Dendritic cell treated with granulocyte-macrophage colony-stimulating factor and Interleukin-4, amounts not matched to agents 40 ng/mL and 50 ng/mL, for 4 days (primary cell): Measurements from ENCODE around the gene MARCHF9.
A peak's percentile ranks its signal among the peaks of the same experiment; 100 is the strongest.
"Not testable (repeated sequence)": the region's sequence is repeated elsewhere in the genome, so short reads cannot be mapped to it uniquely, and the experiment has no call there.

Experiments used
- H3K27ac Mint-ChIP-seq: one replicate; pipeline ENCODE4 v1.8.0; 2022; ENCODE audit warnings: mild to moderate bottlenecking, mixed read lengths
- H3K27me3 Mint-ChIP-seq: one replicate; pipeline ENCODE4 v1.8.0; 2022; ENCODE audit warnings: mild to moderate bottlenecking, mixed read lengths
- H3K36me3 Mint-ChIP-seq: one replicate; pipeline ENCODE4 v1.8.0; 2022; ENCODE audit warnings: low read depth, mixed read lengths
- H3K4me1 Mint-ChIP-seq: one replicate; pipeline ENCODE4 v1.8.0; 2022; ENCODE audit warnings: low read depth, mixed read lengths
- H3K4me3 Mint-ChIP-seq: one replicate; pipeline ENCODE4 v1.8.0; 2022; ENCODE audit warnings: mild to moderate bottlenecking, moderate library complexity, mixed read lengths
- H3K9me3 Mint-ChIP-seq: one replicate; pipeline ENCODE4 v1.8.0; 2022; ENCODE audit warnings: mixed read lengths
- intact Hi-C: fragments of 100-400 bp; cut with micrococcal nuclease; formaldehyde crosslinking; loops from one replicate; pipeline ENCODE4 v1.15.0; 2022

Gene MARCHF9

GRCh38 chr12:57720606-57721595 is 34.0 kb upstream of the MARCHF9 start:
- Mint-ChIP-seq H3K27me3 (no peaks in the 10 kb centered on the region), H3K4me3 (no peak overlapping the region), H3K36me3 (peaks cover 66% of the 10 kb centered on the region), H3K27ac (no peak overlapping the region), H3K9me3 (peaks cover 1% of the 10 kb centered on the region), H3K4me1 (no peaks in the 10 kb centered on the region)
- intact Hi-C loops, result no loop called here

- not testable (repeated sequence) for H3K4me3 Mint-ChIP-seq
Observed at GRCh38 chr12:57721846-57722608, 32.9 kb upstream of the MARCHF9 start.

GRCh38 chr12:57722716-57723629 is 31.9 kb upstream of the MARCHF9 start:
- intact Hi-C loops, result no loop called here
- no peak overlapping the region for H3K4me3 Mint-ChIP-seq
- H3K4me1 Mint-ChIP-seq, result no peaks in the 10 kb centered on the region
- H3K27me3 Mint-ChIP-seq, result no peaks in the 10 kb centered on the region
- H3K27ac Mint-ChIP-seq, result peak overlapping the region; percentile 46
- peaks cover 66% of the 10 kb centered on the region for H3K36me3 Mint-ChIP-seq
- H3K9me3 Mint-ChIP-seq, result peaks cover 8% of the 10 kb centered on the region

More at GRCh38 chr12:57721846-57722608, 32.9 kb upstream of the MARCHF9 start:
- H3K27me3 Mint-ChIP-seq, intact Hi-C loops, H3K27ac Mint-ChIP-seq, H3K9me3 Mint-ChIP-seq, H3K4me1 Mint-ChIP-seq: not testable (repeated sequence)
- peaks cover 66% of the 10 kb centered on the region for H3K36me3 Mint-ChIP-seq

DNA sequence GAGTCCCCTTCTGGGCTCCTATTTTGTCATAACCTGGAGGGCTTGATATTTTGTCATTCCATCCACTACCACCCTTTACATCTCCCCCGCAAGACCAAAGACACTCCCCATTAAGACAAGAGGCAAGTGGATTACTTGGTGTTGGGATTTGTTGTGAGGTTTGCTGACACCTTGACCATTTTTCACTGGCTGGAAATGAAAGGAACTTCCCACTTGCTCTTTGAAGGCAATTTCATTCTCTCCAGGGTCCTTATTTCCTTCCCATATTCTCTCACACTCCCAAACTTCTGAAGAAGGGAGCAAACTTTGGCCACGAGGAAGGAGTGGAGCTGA is 31.3 kb upstream of the MARCHF9 start:
- Mint-ChIP-seq H3K9me3 (peaks cover 8% of the 10 kb centered on the region), H3K36me3 (peaks cover 66% of the 10 kb centered on the region), H3K4me1 (no peaks in the 10 kb centered on the region), H3K4me3 (no peak overlapping the region), H3K27ac (no peak overlapping the region), H3K27me3 (no peaks in the 10 kb centered on the region)
- intact Hi-C loops, result no loop called here

DNA sequence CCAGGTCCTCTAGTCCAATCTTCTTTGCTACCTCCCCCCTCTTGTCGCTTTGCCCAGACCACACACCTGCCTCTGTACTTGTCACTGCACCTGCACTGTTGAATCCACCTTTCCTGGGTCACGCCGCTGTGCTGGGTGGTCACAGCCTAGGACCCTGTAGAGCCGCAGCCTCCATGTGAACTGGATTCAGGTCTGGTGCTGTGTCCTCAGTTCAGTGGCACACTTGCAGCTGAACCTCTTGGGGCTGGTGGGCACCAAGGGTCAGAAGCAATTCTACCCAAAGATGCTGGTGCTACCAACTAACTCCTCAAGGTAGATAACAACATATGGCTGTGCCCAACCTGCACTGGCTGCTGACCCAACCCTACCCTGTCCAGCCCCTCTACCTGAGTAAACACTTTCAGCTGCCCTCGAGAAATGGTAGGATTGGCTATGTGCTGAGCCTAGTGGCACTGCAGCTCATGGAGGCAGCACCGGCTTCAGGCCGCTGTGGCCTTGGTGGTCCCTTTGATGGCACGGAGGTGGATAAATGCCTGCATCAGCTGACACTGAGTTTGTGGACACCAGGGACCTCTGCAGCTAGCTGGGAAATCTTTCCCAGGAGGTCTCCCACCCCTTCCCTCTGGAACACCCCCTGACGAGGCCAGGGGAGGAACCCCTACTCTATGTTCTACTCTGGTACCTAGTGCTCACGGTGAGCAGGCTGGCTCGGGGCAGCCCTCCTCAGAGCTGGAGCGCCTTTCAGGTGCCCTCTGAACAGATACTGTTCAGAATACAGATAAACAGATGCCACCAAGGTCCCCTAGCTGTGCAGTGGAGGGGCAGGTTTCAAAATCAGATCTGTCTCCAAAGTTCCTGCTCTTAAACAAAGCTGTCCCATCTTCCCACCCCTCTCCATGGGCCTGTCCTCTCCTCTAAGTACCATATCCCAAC is 30.6 kb upstream of the MARCHF9 start:
- intact Hi-C loops, result no loop called here

GRCh38 chr12:57724936-57725740 is 29.8 kb upstream of the MARCHF9 start:
- H3K4me1 Mint-ChIP-seq, result no peaks in the 10 kb centered on the region
- no peaks in the 10 kb centered on the region for H3K27me3 Mint-ChIP-seq
- H3K4me3 Mint-ChIP-seq, result no peak overlapping the region
- H3K27ac Mint-ChIP-seq, result no peak overlapping the region
- H3K36me3 Mint-ChIP-seq, result peaks cover 61% of the 10 kb centered on the region
- H3K9me3 Mint-ChIP-seq, result peaks cover 8% of the 10 kb centered on the region
- intact Hi-C loops, result no loop called here

More for the DNA sequence above, 30.6 kb upstream of the MARCHF9 start:
- H3K4me1 Mint-ChIP-seq, result no peaks in the 10 kb centered on the region
- no peaks in the 10 kb centered on the region for H3K27me3 Mint-ChIP-seq
- H3K4me3 Mint-ChIP-seq, result no peak overlapping the region
- H3K36me3 Mint-ChIP-seq, result peaks cover 65% of the 10 kb centered on the region
- H3K9me3 Mint-ChIP-seq, result peaks cover 8% of the 10 kb centered on the region
- no peak overlapping the region for H3K27ac Mint-ChIP-seq

DNA sequence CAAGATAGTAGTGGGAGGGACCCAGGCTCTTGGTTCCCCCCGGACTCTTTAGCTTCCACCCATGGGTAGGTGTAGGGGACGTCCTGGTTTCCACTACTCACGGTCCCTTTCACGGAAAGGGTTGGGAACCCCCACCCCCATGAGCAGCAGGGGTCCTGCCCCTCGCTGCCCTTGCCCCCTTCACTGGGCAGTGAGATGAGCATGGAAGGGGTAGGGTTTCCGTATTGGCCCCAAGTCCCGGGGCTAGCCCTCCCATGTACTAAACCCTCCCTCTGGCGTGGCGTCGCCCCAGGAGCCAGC is 29.1 kb upstream of the MARCHF9 start:
- peak overlapping the region; percentile 33 for H3K27ac Mint-ChIP-seq
- no peaks in the 10 kb centered on the region for H3K4me1 Mint-ChIP-seq
- H3K9me3 Mint-ChIP-seq, result peaks cover 8% of the 10 kb centered on the region
- peaks cover 60% of the 10 kb centered on the region for H3K36me3 Mint-ChIP-seq
- H3K4me3 Mint-ChIP-seq, result no peak overlapping the region
- intact Hi-C loops, result no loop called here
- H3K27me3 Mint-ChIP-seq, result no peaks in the 10 kb centered on the region

- Mint-ChIP-seq H3K36me3 (peaks cover 60% of the 10 kb centered on the region), H3K4me1 (no peaks in the 10 kb centered on the region), H3K27ac (peak overlapping the region; percentile 33), H3K4me3 (peak overlapping the region; percentile 60), H3K27me3 (no peaks in the 10 kb centered on the region), H3K9me3 (peaks cover 8% of the 10 kb centered on the region)
- intact Hi-C loops, result no loop called here
Observed at GRCh38 chr12:57726151-57726883, 28.6 kb upstream of the MARCHF9 start.

DNA sequence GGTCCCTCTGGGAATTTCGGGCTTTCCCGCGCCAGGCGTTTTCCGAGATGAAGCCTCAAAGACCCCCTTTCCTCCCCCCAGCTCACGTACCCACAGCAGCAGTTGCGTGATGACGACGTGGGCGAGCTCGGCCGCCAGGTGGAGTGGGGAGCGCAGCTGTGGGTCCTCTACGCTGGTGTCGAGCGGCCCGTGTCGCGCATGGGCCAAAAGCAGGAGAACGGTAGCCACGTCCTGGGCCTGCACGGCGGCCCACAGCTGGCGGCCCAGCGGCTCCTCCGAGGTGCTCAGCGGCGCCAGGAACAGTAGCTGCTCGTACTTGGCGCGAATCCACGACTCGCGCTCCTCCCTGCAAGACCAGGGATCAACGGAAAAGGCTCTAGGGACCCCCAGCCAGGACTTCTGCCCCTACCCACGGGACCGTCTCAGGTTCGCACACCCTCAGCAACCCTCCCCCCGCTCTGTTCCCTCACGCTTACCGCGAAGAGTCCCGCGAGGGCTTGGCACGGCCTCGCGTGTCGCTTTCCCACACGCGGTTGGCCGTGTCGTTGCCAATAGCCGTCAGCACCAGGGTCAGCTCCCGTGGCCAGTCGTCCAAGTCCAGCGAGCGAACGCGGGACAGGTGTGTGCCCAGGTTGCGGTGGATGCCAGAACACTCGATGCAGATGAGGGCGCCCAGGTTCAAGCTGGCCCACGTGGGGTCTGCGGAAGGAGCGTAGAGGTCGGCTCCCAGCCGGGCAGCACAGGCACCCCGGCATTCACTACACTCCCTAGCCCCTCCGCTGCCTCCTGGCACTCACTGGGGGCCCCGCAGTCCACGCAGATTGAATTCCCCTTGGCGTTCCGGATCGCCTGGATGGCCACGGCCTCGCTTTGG is 27.8 kb upstream of the MARCHF9 start:
- H3K4me3 Mint-ChIP-seq, result no peak overlapping the region
- no peaks in the 10 kb centered on the region for H3K27me3 Mint-ChIP-seq
- H3K36me3 Mint-ChIP-seq, result peaks cover 60% of the 10 kb centered on the region
- peaks cover 8% of the 10 kb centered on the region for H3K9me3 Mint-ChIP-seq
- intact Hi-C loops, result no loop called here
- no peaks in the 10 kb centered on the region for H3K4me1 Mint-ChIP-seq
- no peak overlapping the region for H3K27ac Mint-ChIP-seq

DNA sequence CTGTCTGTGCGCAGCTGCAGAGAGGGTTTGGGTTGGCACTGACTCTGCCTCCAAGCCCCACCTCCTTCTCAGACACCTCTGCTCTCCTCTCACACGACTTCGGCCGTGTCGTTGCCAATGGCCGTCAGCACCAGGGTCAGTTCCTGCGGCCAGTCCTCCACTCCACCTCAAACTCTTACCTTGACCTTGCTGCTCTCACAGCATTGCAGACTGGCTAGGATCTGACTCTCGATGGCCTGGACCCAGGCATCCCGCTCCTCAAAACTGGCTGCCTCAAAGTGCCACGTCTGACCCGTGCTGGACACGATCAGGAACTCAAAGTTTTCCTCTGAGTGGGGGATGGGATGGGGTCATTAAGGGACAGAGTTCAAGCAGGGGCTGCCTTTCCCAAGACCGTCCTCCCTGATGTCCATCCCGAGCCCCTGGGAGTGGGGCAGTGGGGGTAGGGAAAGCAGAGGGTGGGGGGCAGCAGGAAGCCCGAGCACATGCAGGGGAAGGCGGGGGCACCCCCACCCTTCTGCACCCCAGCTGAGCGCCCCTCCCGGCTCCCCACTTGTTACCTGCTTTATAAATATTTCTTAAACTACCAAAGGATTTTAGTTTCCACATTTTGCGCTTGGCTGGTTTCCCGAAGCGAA is 27.0 kb upstream of the MARCHF9 start:
- Mint-ChIP-seq H3K27ac (no peak overlapping the region), H3K4me3 (no peak overlapping the region), H3K27me3 (no peaks in the 10 kb centered on the region), H3K4me1 (no peaks in the 10 kb centered on the region), H3K36me3 (peaks cover 66% of the 10 kb centered on the region), H3K9me3 (peaks cover 8% of the 10 kb centered on the region)
- intact Hi-C loops, result no loop called here

DNA sequence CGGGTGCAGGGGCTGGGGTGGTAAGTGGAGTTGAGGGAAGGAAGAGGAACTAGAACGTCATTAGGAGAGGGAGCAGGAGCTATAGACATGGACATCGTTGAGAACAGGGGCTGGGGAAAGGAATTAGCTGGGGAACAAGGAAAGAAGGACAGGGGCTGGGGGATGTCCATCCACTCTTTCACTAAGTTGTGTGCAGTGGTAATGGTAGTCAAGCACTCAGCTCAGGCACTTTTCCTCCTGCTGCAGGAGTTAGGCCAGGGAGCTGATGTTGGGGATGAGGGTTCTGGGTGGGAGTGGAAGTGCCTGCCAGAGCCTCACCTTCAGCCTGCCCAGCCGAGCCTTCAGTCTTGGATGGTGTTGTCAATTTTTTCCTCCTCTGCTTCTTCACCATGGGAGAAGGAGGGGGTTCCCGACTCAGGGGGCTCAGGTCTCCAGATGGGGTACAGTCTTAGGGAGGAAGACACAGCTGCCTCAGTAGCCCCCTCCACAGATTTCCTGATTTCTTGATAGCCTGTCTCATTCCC is 25.5 kb upstream of the MARCHF9 start:
- no peaks in the 10 kb centered on the region for H3K4me1 Mint-ChIP-seq
- intact Hi-C loops, result no loop called here
- H3K27ac Mint-ChIP-seq, result no peak overlapping the region
- no peak overlapping the region for H3K4me3 Mint-ChIP-seq
- peaks cover 8% of the 10 kb centered on the region for H3K9me3 Mint-ChIP-seq
- H3K36me3 Mint-ChIP-seq, result peaks cover 81% of the 10 kb centered on the region
- no peaks in the 10 kb centered on the region for H3K27me3 Mint-ChIP-seq
